ENCODE results near the gene TMEM250.

Gene TMEM250

GRCh38 chr9:136131629-136132511, 13.2 kb upstream of the TMEM250 start:
- H3K36me3 ChIP-seq: no peaks in the 10 kb centered on the region
- H3K27ac ChIP-seq: no peak overlapping the region; the same call in 1 of the 2 replicates
- no peak overlapping the region for H3K4me3 ChIP-seq (ENCODE audit: low read depth, low read length)
- H3K27me3 ChIP-seq (ENCODE audit: insufficient read depth, low read depth, severe bottlenecking): no peaks in the 10 kb centered on the region
- no peak for DNase-seq
- TF ChIP-seq, protein P1, sequence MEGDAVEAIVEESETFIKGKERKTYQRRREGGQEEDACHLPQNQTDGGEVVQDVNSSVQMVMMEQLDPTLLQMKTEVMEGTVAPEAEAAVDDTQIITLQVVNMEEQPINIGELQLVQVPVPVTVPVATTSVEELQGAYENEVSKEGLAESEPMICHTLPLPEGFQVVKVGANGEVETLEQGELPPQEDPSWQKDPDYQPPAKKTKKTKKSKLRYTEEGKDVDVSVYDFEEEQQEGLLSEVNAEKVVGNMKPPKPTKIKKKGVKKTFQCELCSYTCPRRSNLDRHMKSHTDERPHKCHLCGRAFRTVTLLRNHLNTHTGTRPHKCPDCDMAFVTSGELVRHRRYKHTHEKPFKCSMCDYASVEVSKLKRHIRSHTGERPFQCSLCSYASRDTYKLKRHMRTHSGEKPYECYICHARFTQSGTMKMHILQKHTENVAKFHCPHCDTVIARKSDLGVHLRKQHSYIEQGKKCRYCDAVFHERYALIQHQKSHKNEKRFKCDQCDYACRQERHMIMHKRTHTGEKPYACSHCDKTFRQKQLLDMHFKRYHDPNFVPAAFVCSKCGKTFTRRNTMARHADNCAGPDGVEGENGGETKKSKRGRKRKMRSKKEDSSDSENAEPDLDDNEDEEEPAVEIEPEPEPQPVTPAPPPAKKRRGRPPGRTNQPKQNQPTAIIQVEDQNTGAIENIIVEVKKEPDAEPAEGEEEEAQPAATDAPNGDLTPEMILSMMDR (IDR thresholded peaks at IDR 0.05; ENCODE audit: low read depth, low read length): no peak
- no peaks in the 10 kb centered on the region for H3K9me3 ChIP-seq (ENCODE audit: severe bottlenecking)

DNA sequence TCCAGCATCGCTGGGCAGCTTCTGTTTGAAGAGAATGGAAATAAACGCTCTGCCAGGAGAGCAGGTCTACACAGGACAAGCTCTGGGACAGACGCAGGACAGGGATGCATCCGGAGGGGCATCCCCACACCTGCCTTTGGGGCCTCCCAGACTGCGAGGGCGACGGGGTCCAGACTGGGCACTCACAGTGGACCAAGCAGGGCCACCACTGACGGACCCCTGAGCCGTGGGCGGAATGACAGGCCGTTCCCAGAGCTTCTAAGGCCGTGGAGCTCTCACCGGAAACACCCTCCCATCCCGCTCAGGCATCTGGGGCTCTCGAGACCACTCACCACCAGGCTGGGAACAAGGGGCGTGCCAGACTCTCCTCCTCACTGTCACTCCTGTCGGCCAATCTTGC, 10.5 kb upstream of the TMEM250 start:
- no peak for DNase-seq
- H3K27me3 ChIP-seq (ENCODE audit: insufficient read depth, low read depth, severe bottlenecking): no peaks in the 10 kb centered on the region
- H3K27ac ChIP-seq: no peak overlapping the region
- no peaks in the 10 kb centered on the region for H3K9me3 ChIP-seq (ENCODE audit: severe bottlenecking)
- H3K4me3 ChIP-seq (ENCODE audit: low read depth, low read length): no peak overlapping the region
- TF ChIP-seq, protein P1 (IDR thresholded peaks at IDR 0.05; ENCODE audit: low read depth, low read length): no peak
- H3K36me3 ChIP-seq: no peaks in the 10 kb centered on the region

GRCh38 chr9:136128436-136128835, 9.8 kb upstream of the TMEM250 start:
- Histone ChIP-seq H3K27ac (no peak overlapping the region), H3K4me3 (ENCODE audit: low read depth, low read length) (no peak overlapping the region), H3K9me3 (ENCODE audit: severe bottlenecking) (no peaks in the 10 kb centered on the region), H3K27me3 (ENCODE audit: insufficient read depth, low read depth, severe bottlenecking) (no peaks in the 10 kb centered on the region), H3K36me3 (no peaks in the 10 kb centered on the region)
- DNase-seq: no peak
- TF ChIP-seq, protein P1 (IDR thresholded peaks at IDR 0.05; ENCODE audit: low read depth, low read length): no peak

GRCh38 chr9:136127313-136127712, 8.6 kb upstream of the TMEM250 start:
- no peaks in the 10 kb centered on the region for H3K9me3 ChIP-seq (ENCODE audit: severe bottlenecking)
- no peak overlapping the region for H3K27ac ChIP-seq
- TF ChIP-seq, protein P1 (IDR thresholded peaks at IDR 0.05; ENCODE audit: low read depth, low read length): no peak
- no peak for DNase-seq
- no peak overlapping the region for H3K4me3 ChIP-seq (ENCODE audit: low read depth, low read length)
- H3K36me3 ChIP-seq: no peaks in the 10 kb centered on the region
- H3K27me3 ChIP-seq (ENCODE audit: insufficient read depth, low read depth, severe bottlenecking): no peaks in the 10 kb centered on the region

- no peaks in the 10 kb centered on the region for H3K9me3 ChIP-seq (ENCODE audit: severe bottlenecking)
- TF ChIP-seq, protein P1 (IDR thresholded peaks at IDR 0.05; ENCODE audit: low read depth, low read length): no peak
- H3K27ac ChIP-seq: no peak overlapping the region
- no peaks in the 10 kb centered on the region for H3K27me3 ChIP-seq (ENCODE audit: insufficient read depth, low read depth, severe bottlenecking)
- no peak overlapping the region for H3K4me3 ChIP-seq (ENCODE audit: low read depth, low read length)
- no peak for DNase-seq
- no peaks in the 10 kb centered on the region for H3K36me3 ChIP-seq
These were observed 6.5 kb upstream of the TMEM250 start for GRCh38 chr9:136124976-136125692.
